Glomerular endothelial cell (primary cell): ENCODE measurements around the gene OXCT1. TPM values are rescaled to one million over a fixed set of nuclear protein-coding genes. Genes with fewer than 3 reads are reported as not detected.
"Not testable (repeated sequence)": the region's sequence is repeated elsewhere in the genome, so short reads cannot be mapped to it uniquely, and the experiment has no call there.

Source experiments
- DNase-seq: peaks from one replicate; pipeline ENCODE4 v3.0.0-alpha.2; 2011; ENCODE audit warnings: low read depth, low spot score; ENCODE audit errors: extremely low read depth
- total RNA-seq: library from RNA; depleted of rRNA; stranded (reverse); fragments of >200 nt; gene quantifications from 2 replicates; pipeline ENCODE4 v1.2.3, GENCODE V29; 2015

Gene OXCT1
- total RNA-seq, 1 donor from 2014 or later, result 14.1 TPM

- DNase-seq, result no peak
Observed at GRCh38 chr5:41832430-41832829, 37.8 kb downstream of the OXCT1 start.

- no peak for DNase-seq
Observed at GRCh38 chr5:41831155-41831554, 39.1 kb downstream of the OXCT1 start.

GRCh38 chr5:41827792-41828191 is 42.4 kb downstream of the OXCT1 start:
- DNase-seq, result no peak

GRCh38 chr5:41822036-41822435 is 48.2 kb downstream of the OXCT1 start:
- DNase-seq, result no peak

GRCh38 chr5:41821051-41821450 is 49.2 kb downstream of the OXCT1 start:
- DNase-seq, result no peak

GRCh38 chr5:41820150-41820549 is 50.1 kb downstream of the OXCT1 start:
- DNase-seq, result no peak

- no peak for DNase-seq
Observed at GRCh38 chr5:41817625-41818301, 52.5 kb downstream of the OXCT1 start.

- DNase-seq, result no peak
Observed at GRCh38 chr5:41815663-41816229, 54.5 kb downstream of the OXCT1 start.

- no peak for DNase-seq
Observed at GRCh38 chr5:41815261-41815660, 55.0 kb downstream of the OXCT1 start.

GRCh38 chr5:41814306-41814705 is 55.9 kb downstream of the OXCT1 start:
- not testable (repeated sequence) for DNase-seq

- DNase-seq, result no peak
Observed at GRCh38 chr5:41812156-41812555, 58.1 kb downstream of the OXCT1 start.

- no peak for DNase-seq
Observed at GRCh38 chr5:41809128-41809527, 61.1 kb downstream of the OXCT1 start.

- no peak for DNase-seq
Observed at GRCh38 chr5:41808294-41808693, 61.9 kb downstream of the OXCT1 start.

- no peak for DNase-seq
Observed at GRCh38 chr5:41797662-41798061, 72.6 kb downstream of the OXCT1 start.

GRCh38 chr5:41796061-41796460 is 74.2 kb downstream of the OXCT1 start:
- no peak for DNase-seq

- no peak for DNase-seq
Observed at GRCh38 chr5:41795125-41795524, 75.1 kb downstream of the OXCT1 start.

- DNase-seq, result peak; percentile 84
Observed at GRCh38 chr5:41794471-41794870, 75.8 kb downstream of the OXCT1 start.

- DNase-seq, result peak; percentile 79
Observed at GRCh38 chr5:41793141-41793770, 77.0 kb downstream of the OXCT1 start.

- DNase-seq, result no peak
Observed at GRCh38 chr5:41790038-41790776, 80.0 kb downstream of the OXCT1 start.

GRCh38 chr5:41789434-41789833 is 80.8 kb downstream of the OXCT1 start:
- no peak for DNase-seq

- DNase-seq, result no peak
Observed at GRCh38 chr5:41788941-41789368, 81.3 kb downstream of the OXCT1 start.
